ENCODE results near the gene MYO1E.

DNA sequence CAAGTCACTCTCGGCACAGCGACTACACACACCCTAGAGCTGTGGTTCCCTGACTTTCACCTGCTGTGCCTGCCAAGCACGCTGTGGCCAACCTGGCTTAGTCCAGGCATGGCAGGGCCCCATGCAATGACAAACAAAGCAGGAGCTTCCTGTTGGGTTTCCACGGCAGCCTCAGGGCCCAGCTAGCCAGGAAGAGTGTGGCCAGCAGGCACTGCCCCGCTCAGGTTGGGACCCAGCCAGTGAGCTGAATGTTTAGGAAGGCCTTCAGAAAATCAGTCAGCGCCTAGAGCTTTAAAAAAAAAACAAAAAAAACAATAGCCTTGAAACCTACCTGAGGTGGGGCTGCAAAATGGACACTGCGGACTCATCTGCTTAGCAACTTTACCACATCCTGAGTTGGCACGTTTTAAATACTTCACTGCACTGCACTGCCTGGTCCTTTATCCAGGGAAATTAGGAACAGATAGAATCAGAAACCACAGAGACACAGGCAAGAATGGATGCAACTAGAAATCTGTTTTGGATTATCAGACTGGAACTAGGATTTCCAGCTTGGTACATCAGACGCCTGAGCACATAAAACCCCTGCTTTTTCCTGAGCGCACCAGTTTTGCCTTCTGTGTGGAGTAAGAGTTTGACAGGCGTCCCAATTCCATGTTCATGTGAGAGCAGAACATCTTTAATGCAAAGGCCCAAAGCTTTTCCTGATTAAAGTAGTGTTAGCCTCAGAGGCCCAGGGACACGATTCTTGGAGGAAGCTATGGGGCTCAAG lies 202.2 kb downstream of the MYO1E start:
- TF ChIP-seq, protein P1, sequence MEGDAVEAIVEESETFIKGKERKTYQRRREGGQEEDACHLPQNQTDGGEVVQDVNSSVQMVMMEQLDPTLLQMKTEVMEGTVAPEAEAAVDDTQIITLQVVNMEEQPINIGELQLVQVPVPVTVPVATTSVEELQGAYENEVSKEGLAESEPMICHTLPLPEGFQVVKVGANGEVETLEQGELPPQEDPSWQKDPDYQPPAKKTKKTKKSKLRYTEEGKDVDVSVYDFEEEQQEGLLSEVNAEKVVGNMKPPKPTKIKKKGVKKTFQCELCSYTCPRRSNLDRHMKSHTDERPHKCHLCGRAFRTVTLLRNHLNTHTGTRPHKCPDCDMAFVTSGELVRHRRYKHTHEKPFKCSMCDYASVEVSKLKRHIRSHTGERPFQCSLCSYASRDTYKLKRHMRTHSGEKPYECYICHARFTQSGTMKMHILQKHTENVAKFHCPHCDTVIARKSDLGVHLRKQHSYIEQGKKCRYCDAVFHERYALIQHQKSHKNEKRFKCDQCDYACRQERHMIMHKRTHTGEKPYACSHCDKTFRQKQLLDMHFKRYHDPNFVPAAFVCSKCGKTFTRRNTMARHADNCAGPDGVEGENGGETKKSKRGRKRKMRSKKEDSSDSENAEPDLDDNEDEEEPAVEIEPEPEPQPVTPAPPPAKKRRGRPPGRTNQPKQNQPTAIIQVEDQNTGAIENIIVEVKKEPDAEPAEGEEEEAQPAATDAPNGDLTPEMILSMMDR (IDR thresholded peaks at IDR 0.05), result no peak
- TF ChIP-seq ELF4 (CRISPR knock-in tag; IDR thresholded peaks at IDR 0.05; ENCODE audit: low read depth) (no peak), NR1H2 (CRISPR knock-in tag; IDR thresholded peaks at IDR 0.05) (no peak), ZBTB21 (CRISPR knock-in tag; IDR thresholded peaks at IDR 0.05; ENCODE audit: borderline replicate concordance) (no peak), PRRX2 (CRISPR knock-in tag; IDR thresholded peaks at IDR 0.05) (no peak), ETV6 (CRISPR knock-in tag; IDR thresholded peaks at IDR 0.05) (no peak), SMAD3 (CRISPR knock-in tag; IDR thresholded peaks at IDR 0.05; ENCODE audit: borderline replicate concordance) (no peak), CREB1 (CRISPR knock-in tag; IDR thresholded peaks at IDR 0.05) (no peak)
- TF ChIP-seq, protein P2, sequence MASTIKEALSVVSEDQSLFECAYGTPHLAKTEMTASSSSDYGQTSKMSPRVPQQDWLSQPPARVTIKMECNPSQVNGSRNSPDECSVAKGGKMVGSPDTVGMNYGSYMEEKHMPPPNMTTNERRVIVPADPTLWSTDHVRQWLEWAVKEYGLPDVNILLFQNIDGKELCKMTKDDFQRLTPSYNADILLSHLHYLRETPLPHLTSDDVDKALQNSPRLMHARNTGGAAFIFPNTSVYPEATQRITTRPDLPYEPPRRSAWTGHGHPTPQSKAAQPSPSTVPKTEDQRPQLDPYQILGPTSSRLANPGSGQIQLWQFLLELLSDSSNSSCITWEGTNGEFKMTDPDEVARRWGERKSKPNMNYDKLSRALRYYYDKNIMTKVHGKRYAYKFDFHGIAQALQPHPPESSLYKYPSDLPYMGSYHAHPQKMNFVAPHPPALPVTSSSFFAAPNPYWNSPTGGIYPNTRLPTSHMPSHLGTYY (CRISPR knock-in tag; IDR thresholded peaks at IDR 0.05), result no peak
- TF ChIP-seq, protein P3, sequence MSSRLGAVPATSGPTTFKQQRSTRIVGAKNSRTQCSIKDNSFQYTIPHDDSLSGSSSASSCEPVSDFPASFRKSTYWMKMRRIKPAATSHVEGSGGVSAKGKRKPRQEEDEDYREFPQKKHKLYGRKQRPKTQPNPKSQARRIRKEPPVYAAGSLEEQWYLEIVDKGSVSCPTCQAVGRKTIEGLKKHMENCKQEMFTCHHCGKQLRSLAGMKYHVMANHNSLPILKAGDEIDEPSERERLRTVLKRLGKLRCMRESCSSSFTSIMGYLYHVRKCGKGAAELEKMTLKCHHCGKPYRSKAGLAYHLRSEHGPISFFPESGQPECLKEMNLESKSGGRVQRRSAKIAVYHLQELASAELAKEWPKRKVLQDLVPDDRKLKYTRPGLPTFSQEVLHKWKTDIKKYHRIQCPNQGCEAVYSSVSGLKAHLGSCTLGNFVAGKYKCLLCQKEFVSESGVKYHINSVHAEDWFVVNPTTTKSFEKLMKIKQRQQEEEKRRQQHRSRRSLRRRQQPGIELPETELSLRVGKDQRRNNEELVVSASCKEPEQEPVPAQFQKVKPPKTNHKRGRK (CRISPR knock-in tag; IDR thresholded peaks at IDR 0.05; ENCODE audit: borderline replicate concordance), result no peak
- TF ChIP-seq, protein P4, sequence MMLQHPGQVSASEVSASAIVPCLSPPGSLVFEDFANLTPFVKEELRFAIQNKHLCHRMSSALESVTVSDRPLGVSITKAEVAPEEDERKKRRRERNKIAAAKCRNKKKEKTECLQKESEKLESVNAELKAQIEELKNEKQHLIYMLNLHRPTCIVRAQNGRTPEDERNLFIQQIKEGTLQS (CRISPR knock-in tag; conservative IDR thresholded peaks at IDR 0.05), result no peak
- TF ChIP-seq, protein P5, sequence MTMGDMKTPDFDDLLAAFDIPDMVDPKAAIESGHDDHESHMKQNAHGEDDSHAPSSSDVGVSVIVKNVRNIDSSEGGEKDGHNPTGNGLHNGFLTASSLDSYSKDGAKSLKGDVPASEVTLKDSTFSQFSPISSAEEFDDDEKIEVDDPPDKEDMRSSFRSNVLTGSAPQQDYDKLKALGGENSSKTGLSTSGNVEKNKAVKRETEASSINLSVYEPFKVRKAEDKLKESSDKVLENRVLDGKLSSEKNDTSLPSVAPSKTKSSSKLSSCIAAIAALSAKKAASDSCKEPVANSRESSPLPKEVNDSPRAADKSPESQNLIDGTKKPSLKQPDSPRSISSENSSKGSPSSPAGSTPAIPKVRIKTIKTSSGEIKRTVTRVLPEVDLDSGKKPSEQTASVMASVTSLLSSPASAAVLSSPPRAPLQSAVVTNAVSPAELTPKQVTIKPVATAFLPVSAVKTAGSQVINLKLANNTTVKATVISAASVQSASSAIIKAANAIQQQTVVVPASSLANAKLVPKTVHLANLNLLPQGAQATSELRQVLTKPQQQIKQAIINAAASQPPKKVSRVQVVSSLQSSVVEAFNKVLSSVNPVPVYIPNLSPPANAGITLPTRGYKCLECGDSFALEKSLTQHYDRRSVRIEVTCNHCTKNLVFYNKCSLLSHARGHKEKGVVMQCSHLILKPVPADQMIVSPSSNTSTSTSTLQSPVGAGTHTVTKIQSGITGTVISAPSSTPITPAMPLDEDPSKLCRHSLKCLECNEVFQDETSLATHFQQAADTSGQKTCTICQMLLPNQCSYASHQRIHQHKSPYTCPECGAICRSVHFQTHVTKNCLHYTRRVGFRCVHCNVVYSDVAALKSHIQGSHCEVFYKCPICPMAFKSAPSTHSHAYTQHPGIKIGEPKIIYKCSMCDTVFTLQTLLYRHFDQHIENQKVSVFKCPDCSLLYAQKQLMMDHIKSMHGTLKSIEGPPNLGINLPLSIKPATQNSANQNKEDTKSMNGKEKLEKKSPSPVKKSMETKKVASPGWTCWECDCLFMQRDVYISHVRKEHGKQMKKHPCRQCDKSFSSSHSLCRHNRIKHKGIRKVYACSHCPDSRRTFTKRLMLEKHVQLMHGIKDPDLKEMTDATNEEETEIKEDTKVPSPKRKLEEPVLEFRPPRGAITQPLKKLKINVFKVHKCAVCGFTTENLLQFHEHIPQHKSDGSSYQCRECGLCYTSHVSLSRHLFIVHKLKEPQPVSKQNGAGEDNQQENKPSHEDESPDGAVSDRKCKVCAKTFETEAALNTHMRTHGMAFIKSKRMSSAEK (CRISPR knock-in tag; IDR thresholded peaks at IDR 0.05; ENCODE audit: borderline replicate concordance), result no peak
